Measurements from ENCODE around the gene TMEM39B.

TMEM39B gene

DNA sequence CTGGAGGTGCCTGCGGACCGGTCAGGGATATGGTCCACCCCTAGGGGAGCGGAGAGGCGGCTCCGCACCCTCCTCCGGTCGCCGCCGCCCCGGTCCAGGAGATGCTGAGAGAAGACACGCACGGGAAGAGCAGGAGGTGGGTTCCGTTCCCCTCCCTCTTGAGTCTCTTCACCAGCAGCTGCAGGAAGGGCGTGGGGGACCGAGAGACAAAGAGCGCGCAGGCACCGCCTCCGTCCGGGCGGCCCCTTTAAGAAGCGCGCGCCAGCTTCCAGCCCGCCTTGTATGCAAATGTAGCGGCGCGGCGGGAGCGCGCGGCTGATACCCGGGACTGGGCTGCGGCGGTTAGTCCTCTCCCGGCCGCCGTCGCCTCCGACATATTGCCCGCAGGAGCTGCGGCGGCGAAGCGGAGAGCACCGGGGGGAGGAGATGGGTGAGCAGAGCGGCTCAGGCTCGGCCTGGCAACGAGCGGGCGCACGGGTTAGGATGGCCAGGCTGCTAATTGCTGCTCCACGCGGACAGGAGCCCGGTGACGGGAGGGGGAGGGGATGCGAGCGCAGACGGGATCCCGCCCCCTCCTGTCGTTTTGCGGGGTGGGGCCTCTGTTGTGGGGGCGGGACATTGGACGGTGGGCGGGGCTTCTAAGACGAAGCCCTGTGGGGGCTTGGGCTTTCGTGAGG lies at the start of gene TMEM39B:
Gene TMEM39B (plus strand): TSS at position 318 of the 677 bp plus-strand sequence. CDS start 109 bp downstream, at position 427.
- peak within 1 kb of the TSS; percentile 72 for H3K4me3 ChIP-seq (ENCODE audit: low read depth, low read length)
- DNase-seq (ENCODE audit: low read depth), result peak; percentile 88

DNA sequence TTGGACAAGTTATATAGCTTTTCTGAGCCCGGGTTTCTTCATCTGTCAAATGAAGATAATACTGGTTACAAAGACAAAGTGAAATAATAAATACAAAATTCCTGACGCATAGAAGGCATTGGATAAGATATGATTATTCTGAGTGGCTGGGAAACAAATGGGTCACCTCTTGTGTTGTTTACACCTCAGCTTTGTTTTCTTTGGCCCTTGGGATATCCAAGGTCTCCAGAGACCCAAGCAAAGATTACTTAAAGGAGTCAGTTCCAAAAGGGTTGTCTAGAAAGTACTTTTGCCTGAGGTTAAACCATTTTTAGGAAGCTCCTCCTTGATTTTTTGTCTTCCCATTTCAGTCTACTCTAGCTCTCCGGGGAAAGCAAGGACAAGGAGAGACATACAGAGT lies 49.4 kb upstream of the TMEM39B start:
- no peak for DNase-seq (ENCODE audit: low read depth)
- no peak overlapping the region for H3K4me3 ChIP-seq (ENCODE audit: low read depth, low read length)

DNA sequence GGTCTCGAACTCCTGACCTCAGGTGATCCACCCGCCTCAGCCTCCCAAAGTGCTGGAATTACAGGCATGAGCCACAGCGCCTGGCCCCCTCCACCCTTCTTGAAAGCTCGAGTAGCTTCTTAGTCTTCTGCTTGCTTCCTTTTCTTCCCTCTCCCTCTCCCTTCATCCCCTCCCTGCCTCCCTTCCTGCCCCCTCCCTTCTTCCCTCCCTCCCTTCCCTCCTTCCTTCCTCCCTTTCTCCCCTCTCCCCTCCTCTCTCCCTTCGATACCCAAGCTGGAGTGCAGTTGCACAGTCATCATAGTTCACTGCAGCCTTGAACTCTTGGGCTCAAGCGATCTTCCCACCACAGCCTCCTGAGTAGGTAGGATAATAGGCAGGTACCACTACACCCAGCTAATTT lies 47.2 kb upstream of the TMEM39B start:
- no peak overlapping the region for H3K4me3 ChIP-seq (ENCODE audit: low read depth, low read length)

DNA sequence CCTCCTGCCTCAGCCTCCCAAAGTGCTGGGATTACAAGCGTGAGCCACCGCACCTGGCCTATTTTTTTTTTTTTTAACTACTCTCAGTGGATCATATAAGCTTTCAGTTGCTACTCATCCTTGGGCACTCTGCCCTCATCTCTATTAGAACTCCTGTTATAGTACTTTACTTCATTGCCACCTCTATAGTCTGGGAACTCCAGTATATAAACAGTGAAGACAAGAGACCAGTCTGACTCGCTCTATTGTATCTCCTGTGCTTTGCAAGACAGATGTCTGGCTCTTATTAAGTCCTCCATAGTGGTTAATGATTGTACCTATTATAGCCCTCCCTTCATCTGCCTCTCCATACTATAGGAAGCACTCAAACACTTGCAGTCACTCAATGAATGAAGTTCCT lies 44.0 kb upstream of the TMEM39B start:
- H3K4me3 ChIP-seq (ENCODE audit: low read depth, low read length), result no peak overlapping the region
- no peak for DNase-seq (ENCODE audit: low read depth)

More for the DNA sequence above, 47.2 kb upstream of the TMEM39B start:
- DNase-seq (ENCODE audit: low read depth), result no peak

DNA sequence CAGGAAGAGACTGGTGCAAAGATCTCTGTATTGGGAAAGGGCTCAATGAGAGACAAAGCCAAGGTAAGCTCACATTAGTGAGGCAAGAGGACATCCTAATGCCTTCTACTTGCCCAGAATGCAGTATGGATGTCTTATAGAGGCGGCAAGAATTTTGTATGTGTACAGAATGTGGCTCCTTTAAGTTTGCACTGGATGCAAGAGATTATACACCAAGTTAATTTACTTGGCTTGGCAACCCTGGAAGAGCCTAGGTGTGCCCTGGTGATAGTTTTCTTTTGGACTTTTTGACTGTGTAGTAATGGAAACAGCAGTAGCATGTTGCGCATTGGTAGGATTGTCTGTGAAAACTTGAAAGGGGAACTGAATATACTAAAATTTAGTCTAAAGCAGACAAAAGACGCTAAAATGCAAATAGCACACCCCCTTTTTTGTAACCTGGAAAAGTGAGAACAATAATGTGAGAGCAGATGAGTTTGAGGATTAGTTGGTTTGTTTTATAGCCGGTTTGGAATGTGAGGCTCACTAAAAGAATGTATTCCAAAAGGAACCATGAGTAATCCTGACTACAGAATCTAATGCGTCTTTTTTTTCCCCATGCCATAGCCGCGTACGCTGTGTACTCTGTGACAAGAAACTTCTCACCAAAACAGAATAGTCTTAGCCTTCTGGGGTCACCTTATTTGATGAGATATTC lies 41.0 kb upstream of the TMEM39B start:
- DNase-seq (ENCODE audit: low read depth), result peak; percentile 58
- no peak overlapping the region for H3K4me3 ChIP-seq (ENCODE audit: low read depth, low read length)

DNA sequence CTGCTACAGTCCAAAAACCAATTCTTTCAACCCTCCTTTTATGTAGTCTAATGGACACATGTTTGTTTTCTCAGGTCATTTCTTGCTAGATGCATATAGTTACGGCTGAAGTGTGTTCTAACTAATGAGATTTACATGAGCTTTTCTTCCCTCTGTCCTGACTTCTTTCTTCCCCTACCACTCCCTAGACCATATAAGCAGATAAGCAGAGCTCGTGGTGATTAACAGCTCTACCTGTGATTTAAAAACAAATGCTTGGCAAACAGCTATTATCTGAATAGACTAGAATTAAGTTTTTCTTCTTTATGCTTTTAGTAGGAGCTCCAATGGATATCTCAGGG lies 40.5 kb upstream of the TMEM39B start:
- H3K4me3 ChIP-seq (ENCODE audit: low read depth, low read length), result no peak overlapping the region
- DNase-seq (ENCODE audit: low read depth), result no peak

DNA sequence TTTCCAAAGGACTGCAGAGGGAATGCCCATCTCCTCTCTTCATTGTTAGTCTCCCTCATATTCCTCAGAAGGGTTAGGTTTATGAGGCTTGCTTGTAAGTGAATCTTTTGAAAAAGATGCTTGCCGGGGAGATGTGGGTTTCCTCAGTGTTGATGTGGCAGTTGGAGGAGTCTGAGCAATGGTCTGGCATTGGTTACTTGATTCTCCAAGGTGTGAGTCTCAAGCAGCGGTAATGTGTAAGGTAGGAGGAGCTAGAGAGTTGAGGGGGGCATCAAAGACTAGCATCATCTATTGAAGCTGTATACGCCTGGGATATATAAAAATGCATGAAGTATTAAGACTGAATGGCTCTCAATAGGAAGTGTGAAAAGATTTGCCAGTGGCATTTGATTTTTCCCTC lies 37.6 kb upstream of the TMEM39B start:
- H3K4me3 ChIP-seq (ENCODE audit: low read depth, low read length), result no peak overlapping the region
- no peak for DNase-seq (ENCODE audit: low read depth)

DNA sequence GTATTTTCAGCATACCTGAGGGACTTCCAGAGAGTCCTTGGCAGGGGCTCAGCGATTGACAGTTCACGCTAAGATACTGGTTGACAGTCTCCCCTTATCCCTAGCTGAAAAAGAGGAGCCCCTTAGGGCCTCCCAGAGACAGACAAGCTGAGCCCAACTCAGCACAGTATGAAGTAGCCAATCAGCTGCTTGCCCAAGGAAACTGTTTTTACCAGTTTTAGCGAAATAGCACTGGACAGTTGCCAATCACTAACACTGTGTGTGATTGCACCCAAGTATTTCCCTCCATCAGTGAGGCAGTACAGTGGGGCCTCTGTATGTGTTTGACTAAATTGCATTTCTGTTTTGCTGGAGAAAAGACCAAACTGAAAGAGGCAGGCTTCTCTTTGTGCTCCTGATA lies 32.0 kb upstream of the TMEM39B start:
- no peak for DNase-seq (ENCODE audit: low read depth)
- H3K4me3 ChIP-seq (ENCODE audit: low read depth, low read length), result no peak overlapping the region

DNA sequence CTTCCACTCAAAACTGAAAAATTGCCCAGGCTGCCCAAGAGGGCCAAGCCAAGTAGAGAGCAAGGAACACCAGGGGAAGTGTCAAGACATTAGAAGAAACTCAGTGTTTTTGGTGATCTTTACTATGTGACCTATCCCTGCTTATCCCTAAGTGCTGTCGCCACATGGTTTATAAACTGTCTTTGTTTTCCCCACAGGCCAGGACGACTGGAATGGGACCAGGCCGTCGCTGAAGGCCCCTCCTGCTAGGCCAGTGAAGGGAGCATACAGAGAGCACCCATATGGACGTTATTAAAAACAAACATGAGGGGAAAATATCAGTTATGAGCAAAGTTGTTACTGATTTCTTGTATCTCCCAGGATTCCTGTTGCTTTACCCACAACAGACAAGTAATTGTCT lies 30.4 kb upstream of the TMEM39B start:
- DNase-seq (ENCODE audit: low read depth), result no peak
- H3K4me3 ChIP-seq (ENCODE audit: low read depth, low read length), result no peak overlapping the region

DNA sequence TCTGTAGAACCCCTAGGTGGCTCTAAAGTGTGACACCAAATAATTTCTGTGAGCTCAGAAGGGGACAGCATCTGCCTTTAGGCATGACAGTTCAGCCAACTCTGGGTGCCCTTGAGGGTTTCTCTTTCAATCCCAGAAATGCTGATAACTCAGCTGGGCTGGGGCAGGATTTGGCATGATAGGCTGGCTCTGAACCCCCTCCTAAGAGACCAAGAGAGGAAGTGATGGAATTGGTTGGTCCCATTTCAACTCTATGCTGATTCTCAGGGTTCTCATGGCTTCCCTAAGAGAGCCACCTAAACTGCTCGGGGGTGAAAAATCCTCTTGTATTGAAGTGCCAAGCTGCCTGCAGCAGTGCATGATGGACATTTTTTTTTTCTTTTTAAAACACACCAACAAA lies 28.5 kb upstream of the TMEM39B start:
- no peak overlapping the region for H3K4me3 ChIP-seq (ENCODE audit: low read depth, low read length)
- no peak for DNase-seq (ENCODE audit: low read depth)

DNA sequence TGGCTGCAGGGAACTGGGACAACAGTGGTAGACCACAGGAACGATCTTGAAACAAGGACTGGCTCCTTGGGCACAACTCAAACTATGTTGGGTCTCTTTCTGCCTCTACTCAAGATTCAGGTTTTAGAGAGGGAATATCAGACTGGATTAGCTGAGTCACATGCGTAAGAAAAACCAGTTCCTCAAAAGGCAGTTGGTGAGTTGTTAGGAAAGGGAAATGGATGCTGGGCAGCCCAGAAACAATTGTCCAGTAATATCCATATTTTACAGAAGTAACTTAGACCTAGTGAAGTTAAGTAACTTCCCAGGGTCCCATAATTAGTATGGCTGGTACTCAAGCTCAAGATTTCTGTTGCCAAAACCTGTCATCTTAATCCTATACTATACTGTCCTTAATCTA lies 27.0 kb upstream of the TMEM39B start:
- H3K4me3 ChIP-seq (ENCODE audit: low read depth, low read length), result no peak overlapping the region
- no peak for DNase-seq (ENCODE audit: low read depth)

DNA sequence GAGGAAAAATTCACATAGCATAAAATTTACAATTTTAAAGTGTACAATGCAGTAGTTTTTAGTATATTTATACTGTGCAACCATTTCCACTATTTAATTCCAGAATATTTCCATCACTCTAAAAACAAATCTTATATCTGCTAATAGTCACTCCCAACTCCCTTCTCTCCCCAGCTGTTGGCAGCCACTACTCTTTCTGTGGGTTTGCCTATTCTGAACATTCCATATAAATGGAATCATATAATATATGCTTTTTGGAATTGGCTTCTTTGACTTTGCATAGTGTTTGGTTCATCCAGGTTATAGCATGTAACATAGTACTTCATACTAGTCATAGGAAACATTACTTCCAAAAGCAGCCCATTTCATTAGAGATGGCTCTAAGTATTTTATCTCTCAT lies 25.0 kb upstream of the TMEM39B start:
- no peak for DNase-seq (ENCODE audit: low read depth)
- H3K4me3 ChIP-seq (ENCODE audit: low read depth, low read length), result no peak overlapping the region

DNA sequence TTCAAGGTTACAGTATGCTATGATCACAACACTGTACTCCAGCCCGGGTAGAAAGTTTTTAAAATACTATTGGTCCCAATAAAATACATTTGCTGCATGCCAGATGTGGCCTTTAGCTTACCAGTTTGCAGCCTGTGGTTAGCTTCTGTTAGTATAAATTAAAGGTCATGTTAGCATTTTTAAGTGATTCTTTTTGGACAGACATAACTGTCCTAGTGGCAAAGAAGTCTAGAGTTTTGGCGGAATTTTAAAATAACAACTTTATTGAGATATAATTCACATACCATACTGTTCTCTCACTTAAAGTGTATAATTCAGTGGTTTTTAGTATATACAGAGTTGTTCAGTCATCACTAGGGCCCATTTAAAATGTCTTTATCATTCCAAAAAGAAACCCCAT lies 24.3 kb upstream of the TMEM39B start:
- no peak for DNase-seq (ENCODE audit: low read depth)

DNA sequence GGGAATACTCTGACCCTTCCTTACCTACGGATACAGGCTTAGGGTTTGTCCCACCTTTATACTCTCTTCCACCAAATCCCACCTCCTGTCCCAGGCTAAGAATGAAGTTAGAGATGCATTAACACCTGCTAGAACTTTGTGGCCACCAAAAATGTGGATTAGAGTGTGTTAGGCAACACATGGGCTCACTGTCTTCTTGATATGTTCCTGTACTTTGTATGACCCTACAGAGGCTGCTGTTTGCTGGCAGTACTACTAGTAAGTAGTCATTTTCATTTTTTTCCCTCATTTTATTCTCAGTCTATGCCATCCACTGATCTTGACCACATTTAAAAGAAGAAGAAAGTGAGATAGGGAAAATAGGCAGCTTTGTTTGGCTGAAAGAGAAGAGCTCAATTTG lies 21.0 kb upstream of the TMEM39B start:
- H3K4me3 ChIP-seq (ENCODE audit: low read depth, low read length), result no peak overlapping the region
- no peak for DNase-seq (ENCODE audit: low read depth)

More for the DNA sequence above, 24.3 kb upstream of the TMEM39B start:
- no peak overlapping the region for H3K4me3 ChIP-seq (ENCODE audit: low read depth, low read length)

DNA sequence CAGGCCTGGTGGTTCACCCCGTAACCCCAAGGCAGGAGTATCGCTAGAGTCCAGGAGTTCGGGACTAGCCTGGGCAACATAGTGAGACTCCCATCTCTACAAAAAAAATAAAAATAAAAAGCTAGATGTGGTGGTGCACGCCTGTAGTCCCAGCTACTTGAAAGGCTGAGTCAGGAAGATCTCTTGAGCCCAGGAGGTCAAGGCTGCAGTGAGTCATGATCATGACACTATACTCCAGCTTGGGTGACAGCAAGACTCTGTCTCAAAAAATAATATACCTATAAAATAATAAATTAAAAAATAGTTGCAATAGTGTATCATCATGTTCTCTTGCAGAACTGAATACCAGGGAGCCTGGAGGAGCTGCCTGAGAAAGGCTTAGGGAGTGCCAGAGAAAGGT lies 19.9 kb upstream of the TMEM39B start:
- no peak for DNase-seq (ENCODE audit: low read depth)
- no peak overlapping the region for H3K4me3 ChIP-seq (ENCODE audit: low read depth, low read length)

DNA sequence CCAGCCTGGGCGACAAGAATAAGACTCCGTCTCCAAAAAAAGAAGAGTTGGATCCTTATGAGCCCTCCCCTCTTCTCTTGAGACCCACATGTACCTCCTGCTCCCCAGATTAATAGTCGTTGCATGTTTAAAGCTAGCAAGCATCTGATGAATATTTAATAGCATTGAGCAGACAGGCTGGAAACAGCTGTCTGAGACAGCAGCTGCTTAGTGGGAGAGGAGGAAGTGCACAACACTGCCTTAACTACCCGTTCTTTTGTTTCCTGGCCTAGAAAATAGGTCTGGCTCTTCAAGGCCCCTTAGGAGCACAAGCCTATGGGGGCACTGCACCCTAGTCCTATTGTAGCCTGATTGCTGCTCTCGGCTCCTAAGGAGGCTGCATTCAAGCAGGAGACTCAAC lies 17.3 kb upstream of the TMEM39B start:
- H3K4me3 ChIP-seq (ENCODE audit: low read depth, low read length), result no peak overlapping the region
- no peak for DNase-seq (ENCODE audit: low read depth)

DNA sequence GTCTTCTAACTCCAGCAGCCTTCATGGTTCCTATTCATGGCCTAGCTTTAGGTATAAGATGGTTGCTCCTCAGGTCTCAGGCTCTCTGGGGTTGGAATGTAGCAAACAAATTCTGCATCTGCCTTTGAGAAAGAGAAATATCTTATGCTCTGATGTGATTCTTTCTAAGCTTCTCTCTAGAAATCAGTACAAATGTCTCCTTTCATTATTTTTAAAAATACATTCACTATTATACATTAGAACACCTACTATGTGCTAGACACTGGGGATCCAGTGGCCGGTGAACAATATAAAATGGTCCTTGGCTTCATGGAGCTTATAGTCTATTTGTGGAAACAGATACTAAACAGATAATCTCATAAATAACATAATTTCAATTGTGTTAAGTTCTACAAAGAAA lies 16.1 kb upstream of the TMEM39B start:
- DNase-seq (ENCODE audit: low read depth), result no peak
- no peak overlapping the region for H3K4me3 ChIP-seq (ENCODE audit: low read depth, low read length)

DNA sequence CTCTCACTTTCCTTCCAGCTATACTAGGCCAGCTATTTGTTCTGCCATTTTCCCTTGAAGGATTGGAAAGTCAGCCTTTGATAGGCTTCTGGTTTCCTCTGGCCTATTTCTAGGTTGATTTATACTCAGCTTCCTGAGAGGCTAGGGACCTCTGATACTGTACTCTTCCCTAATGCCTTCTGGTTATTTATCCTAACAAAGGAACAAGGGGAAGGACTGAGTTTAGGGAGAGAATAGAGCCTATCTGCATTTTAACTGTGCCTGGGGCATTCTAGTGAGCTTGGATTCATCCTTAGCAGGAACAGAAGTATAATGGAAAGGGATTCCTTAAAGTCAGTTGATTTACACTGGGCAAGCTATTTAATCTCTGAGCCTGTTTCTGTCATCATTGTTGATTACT lies 11.8 kb upstream of the TMEM39B start:
- no peak overlapping the region for H3K4me3 ChIP-seq (ENCODE audit: low read depth, low read length)
- DNase-seq (ENCODE audit: low read depth), result no peak

DNA sequence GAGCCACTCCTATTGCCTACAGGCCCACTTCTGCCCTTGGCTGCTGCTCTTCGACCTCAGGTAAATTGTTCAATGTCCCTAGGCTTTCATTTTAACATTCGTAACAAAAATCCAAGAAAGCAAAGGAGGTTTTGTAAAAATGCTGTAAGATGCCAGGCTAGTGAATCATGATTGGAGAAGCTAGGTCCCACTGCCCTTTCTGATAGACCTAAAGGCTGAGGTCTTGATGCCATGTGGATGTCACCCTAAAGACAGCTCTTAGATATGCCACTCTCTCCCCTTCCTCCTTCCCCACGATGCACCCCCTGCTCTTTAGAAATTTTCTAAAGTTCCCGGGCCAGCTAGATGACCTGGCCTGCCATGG lies 9.9 kb upstream of the TMEM39B start:
- DNase-seq (ENCODE audit: low read depth), result no peak
- no peak overlapping the region for H3K4me3 ChIP-seq (ENCODE audit: low read depth, low read length)

DNA sequence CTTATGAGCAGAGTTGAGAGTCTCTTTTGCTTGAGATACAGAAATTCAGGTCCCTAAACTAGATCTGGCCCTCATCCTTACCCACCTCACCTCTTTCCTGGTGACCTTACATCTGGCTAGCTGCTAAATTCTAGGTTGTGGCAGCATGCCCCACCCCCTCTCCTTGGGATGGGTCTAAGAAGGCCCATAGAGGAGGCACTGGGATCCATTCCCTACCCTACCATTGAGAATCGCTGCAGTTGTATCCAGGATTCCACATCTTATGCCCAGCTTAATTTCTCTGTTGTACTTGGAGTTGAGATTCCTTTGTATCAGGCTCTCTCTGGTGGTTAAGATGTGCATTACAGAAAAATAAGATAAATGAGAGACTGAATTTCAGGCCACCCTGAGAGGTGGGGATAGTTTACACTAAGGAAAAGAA lies 9.5 kb upstream of the TMEM39B start:
- H3K4me3 ChIP-seq (ENCODE audit: low read depth, low read length), result no peak overlapping the region
- DNase-seq (ENCODE audit: low read depth), result no peak
